ENCODE measurements around the gene NOM1. TPM values are rescaled to one million over a fixed set of nuclear protein-coding genes. Genes with fewer than 3 reads are reported as not detected.

NOM1 gene
- 10.0 and 15.7 TPM in 2 replicates for total RNA-seq

GRCh38 chr7:156949541-156950380 lies at the start of gene NOM1:
Gene NOM1 (plus strand): TSS chr7:156949712. CDS start chr7:156949738, 26 bp downstream.

GRCh38 chr7:157010588-157011332 lies 61.2 kb downstream of the NOM1 start, which contains the start of gene MNX1:
Gene MNX1 (minus strand): TSS chr7:157010663. CDS start chr7:157010350, 313 bp downstream.

Other genes starting within 250 kb of the NOM1 start
- 38.4 and 51.6 TPM in 2 replicates for gene LMBR1, start 56.5 kb upstream of the NOM1 start, total RNA-seq
- not detected in 2 replicates for gene MNX1, start 61.0 kb downstream of the NOM1 start, total RNA-seq
- gene UBE3C, start 189.2 kb downstream of the NOM1 start, total RNA-seq = 61.3 and 73.6 TPM in 2 replicates

All from smooth muscle cell of bladder (primary cell).